HG02885 (cell line): ENCODE results near the gene ENTPD8.
"Not testable (repeated sequence)": the region's sequence is repeated elsewhere in the genome, so short reads cannot be mapped to it uniquely, and the experiment has no call there.

Experiments
- ATAC-seq: cut with Tn5 transposase; IDR thresholded peaks from one replicate; pipeline ENCODE4 v1.9.1; 2021; ENCODE audit warnings: mild to moderate bottlenecking; ENCODE audit not compliant: unreplicated experiment, poor library complexity

Gene ENTPD8

DNA sequence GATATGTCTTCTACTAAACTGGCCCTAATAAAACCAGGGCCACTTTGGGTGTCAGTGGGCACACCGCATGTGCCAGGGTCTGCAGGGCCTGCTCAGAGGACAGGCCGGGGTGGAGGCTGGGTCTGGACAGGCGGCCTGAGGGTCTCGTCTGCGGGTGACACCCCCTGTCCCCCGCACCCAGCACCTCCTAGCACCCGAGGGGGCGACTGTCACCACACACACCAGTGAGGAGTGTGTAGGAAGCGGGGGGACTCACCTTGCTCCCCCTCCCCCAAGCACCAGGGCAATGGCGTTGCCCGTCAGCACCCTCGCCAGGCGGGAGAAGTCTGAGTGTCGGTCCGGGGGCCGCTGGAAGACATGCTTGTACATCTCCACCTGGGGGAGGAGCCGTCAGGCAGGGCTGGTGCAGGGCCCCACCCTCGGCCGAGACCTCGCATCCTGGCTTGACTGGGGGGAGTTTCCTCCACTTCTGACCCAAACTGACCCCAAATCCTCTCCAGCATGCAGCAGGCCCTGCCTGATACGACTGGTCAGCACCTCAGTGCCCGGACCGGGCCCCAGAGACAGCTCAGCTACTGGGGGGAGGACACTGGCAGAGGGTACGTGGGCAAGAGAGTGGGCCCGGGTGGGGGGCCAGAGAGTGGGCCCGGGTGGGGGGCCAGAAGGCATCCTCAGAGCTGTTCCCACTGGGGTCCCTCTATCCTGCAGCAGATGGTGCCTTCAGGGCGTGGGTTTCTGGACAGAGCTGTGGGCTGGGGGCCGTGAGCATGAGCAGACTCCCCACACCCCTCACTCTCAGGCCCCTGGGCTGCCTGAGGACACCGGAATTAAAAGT is 36.8 kb upstream of the ENTPD8 start:
- no peak for ATAC-seq

- no peak for ATAC-seq
Measured at GRCh38 chr9:137476856-137477255, 35.7 kb upstream of the ENTPD8 start.

- no peak for ATAC-seq
Measured at GRCh38 chr9:137475666-137476065, 34.5 kb upstream of the ENTPD8 start.

DNA sequence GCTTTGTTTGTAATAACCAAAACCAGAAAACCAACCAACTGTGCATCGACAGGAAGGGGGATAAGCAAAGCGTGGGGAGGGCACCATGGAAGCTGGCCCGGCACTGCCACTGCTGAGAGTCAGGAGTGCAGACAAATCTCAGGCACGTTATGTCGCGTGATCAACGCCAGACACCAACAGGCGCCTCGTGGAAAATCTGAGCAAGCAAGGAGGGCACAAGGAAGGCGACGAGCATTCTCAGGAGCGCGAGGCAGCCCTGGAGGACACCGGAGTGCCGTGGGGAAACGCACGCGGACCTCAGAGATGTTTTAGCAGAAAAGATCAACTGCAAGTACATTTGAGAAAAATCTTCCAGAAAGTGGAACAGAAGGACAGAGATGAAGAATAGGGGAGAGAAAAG is 33.1 kb upstream of the ENTPD8 start:
- no peak for ATAC-seq

- no peak for ATAC-seq
Measured at GRCh38 chr9:137470785-137471184, 29.6 kb upstream of the ENTPD8 start.

GRCh38 chr9:137467896-137468295 is 26.7 kb upstream of the ENTPD8 start:
- no peak for ATAC-seq

DNA sequence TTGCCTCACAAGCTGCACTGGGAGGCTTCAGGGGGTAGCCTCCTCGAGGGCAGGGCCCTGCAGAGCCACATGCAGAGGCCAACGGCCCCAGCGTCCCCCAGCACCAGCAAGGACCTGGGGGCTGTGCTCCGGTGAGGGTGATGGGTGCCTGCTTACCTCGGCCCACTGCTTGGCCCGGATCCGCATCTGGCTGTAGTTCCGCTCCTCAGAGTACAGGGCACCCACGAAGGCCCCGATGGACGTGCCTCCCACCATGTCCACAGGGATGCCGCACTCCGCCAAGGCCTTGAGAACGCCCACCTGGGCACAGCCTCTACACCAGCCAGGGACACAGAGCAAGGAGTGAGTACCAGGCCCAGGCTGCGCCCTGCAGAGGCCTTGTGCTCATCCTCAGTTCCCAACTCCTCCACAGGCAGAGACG is 26.0 kb upstream of the ENTPD8 start:
- ATAC-seq: no peak

DNA sequence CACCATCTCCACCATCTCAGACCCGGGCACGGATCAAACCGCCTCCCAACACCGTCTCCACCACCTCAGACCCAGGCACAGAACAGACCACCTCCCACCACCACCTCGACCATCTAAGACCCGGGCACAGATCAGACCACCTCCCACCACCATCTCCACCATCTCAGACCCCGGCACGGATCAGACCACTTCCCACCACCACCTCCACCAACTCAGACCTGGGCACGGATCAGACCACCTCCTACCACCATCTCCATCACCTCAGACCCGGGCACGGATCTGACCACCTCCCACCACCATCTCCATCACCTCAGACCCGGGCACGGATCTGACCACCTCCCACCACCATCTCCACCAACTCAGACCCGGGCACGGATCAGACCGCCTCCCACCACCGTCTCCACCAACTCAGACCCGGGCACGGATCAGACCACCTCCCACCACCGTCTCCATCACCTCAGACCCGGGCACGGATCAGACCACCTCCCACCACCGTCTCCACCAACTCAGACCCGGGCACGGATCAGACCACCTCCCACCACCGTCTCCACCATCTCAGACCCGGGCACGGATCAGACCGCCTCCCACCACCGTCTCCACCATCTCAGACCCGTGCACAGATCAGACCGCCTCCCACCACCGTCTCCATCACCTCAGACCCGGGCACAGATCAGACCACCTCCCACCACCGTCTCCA is 25.4 kb upstream of the ENTPD8 start:
- ATAC-seq: not testable (repeated sequence)

- ATAC-seq: no peak
Measured at GRCh38 chr9:137465720-137466388, 24.7 kb upstream of the ENTPD8 start.

GRCh38 chr9:137465000-137465719 is 24.0 kb upstream of the ENTPD8 start:
- no peak for ATAC-seq

DNA sequence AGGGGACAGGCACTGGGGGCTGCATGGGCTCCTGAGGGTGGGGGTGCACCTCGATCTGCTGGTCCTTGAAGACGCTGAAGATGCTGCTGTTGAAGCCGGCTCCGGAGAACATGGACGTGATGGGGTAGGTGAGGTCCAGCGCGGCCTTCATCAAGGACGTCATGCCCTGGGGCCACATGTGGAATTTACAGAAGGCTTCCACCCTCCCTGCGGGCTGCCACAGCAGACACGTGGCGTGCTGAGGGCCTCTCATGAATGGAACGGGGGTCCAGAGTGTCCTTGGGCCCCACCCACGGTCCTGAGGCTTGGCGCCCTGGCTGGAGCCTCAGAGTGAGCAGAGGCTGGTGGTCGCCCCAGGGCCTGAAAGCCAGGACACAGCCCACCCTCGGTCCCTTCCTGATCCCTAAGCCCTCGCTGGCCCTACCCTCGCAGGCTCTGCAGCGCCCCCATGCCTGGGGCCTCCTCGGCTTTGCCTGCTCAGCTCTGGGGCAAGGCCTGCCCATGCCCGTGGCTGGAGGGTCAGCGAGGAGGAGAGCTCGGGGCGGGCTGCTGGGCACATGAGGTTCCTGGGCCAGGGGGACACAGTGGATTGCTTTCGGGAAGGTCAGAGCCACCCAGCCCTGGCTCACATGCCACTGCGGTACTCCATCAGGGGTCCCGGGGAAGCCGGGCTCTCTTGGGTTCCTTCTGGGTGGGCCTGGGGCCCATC is 23.3 kb upstream of the ENTPD8 start:
- ATAC-seq: no peak

GRCh38 chr9:137463931-137464290 is 22.8 kb upstream of the ENTPD8 start:
- no peak for ATAC-seq

- no peak for ATAC-seq
Measured at GRCh38 chr9:137462986-137463930, 22.1 kb upstream of the ENTPD8 start.

DNA sequence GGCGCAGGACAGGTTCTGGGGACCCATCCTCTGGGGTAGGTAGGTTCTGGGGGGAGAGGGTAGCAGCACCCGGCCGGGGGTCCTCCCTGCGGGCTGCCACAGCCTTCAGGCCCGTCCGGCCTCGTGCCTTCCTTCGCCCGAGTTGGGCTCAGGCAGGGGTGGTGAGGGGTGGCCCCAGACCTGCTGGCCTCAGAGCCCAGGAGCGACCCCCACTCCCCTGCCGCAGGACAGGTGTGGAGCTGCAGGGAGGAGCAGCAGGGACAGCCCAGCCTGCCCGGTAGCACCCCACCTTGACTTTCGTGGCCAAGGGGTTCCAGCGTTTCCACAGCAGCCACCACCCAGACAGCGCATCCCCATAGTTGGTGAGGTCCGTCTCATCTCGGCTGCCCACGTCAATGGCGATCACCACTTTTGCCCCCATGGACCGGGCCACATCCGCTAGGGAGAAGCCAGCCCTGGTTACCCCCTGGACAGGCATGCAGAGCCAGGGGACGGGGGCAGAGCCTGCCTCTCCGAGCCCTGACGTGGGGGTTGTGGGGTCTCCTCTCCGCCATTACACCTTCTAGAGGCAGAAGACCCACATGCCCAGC is 21.3 kb upstream of the ENTPD8 start:
- ATAC-seq: no peak

- no peak for ATAC-seq
Measured at GRCh38 chr9:137461663-137462395, 20.7 kb upstream of the ENTPD8 start.

DNA sequence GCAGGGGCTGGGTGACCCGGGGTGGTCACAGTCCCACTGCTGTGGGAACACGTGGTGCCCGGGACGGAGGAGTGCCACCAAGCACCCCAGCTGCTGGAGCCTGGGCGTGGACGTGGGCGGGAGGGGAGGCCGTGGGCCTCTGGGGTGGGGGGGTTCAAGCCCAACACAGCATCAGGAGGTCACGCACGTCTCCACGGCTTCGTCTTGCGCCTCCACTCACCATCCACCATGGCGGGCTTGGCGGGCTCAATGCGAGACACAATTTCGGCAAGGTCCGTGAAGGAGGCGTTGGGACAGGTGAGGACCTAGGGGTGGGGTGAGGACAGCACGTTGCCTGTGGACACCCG is 20.1 kb upstream of the ENTPD8 start:
- ATAC-seq: no peak

DNA sequence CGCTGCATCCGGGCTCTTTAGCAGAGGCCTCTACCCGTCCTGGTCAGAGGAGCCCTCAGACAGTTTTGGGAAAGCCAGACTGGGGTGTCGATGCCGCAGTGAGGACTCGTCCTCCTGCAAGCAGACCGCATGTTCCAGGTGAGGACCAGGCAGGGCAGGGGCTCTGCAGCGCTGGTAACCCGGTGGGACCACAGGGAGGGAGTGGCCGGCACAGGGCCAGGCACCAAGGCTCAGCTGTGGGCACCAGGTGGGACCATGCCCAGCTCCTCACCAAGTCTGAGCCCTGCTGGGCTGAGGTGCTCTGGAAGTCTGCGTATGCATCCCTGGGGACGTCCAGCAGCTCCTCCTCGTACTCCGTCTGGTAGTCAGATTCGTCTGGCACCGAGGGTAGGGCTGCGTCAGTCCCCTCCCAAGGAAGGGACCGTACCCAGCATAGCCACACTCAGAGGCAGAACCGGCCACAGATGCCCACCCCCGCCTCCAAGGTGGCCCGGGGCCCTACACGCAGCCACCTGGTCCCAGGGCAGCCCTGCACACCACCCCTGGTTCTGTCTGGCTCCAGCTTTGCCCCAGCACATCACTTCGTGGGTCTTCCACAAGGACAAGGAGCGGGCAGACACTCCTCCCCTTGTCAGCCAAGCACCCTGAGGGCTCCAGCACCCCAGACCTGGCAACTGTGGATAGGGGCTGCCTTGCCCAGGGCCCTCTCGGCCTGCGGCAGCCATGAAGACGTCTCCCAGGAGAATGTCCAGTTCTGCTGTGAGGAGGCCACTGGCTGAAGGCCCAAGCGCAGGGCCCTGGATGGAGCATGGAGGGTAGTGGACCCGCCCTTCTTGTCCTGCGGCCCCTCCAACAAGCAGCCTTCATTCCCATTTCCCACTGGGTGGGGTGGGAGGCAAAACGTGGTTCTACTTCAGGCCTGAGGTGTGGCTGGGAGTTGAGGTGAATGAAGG is 19.5 kb upstream of the ENTPD8 start:
- ATAC-seq: no peak
